H4 (cell line): ENCODE results near the gene ADCY5. TPM values are rescaled to one million over a fixed set of nuclear protein-coding genes. Genes with fewer than 3 reads are reported as not detected.
A peak's percentile ranks its signal among the peaks of the same experiment; 100 is the strongest.

Experiments
- DNase-seq: peaks from one replicate; pipeline ENCODE4 v3.0.0-alpha.2; 2015; ENCODE audit warnings: low spot score
- total RNA-seq: library from RNA; depleted of rRNA; stranded (reverse); fragments of >200 nt; shearing (Covaris generic); gene quantifications from 2 replicates; pipeline ENCODE4 v1.2.3, GENCODE V29; 2014

Gene ADCY5
- total RNA-seq, 1 experiment from 2014 or later: 0.85 TPM

DNA sequence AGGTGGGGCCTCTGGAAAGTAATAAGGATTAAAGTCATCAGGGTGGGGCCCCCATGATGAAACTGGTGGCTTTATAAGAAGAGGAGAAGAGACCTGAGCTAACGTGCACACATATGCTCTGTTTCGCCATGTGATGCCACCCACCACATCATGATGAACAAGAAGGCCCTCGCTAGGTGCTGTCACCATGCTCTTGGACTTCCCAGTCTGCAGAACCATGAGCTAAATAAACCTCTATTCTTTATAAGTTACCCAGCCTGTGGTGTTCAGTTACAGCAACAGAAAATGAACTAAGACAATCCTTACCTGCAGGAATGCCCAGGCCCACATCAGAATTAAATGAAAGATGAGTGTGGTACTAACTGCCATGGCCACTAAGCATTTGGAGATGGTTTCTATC lies 79.8 kb downstream of the ADCY5 start:
- no peak for DNase-seq

DNA sequence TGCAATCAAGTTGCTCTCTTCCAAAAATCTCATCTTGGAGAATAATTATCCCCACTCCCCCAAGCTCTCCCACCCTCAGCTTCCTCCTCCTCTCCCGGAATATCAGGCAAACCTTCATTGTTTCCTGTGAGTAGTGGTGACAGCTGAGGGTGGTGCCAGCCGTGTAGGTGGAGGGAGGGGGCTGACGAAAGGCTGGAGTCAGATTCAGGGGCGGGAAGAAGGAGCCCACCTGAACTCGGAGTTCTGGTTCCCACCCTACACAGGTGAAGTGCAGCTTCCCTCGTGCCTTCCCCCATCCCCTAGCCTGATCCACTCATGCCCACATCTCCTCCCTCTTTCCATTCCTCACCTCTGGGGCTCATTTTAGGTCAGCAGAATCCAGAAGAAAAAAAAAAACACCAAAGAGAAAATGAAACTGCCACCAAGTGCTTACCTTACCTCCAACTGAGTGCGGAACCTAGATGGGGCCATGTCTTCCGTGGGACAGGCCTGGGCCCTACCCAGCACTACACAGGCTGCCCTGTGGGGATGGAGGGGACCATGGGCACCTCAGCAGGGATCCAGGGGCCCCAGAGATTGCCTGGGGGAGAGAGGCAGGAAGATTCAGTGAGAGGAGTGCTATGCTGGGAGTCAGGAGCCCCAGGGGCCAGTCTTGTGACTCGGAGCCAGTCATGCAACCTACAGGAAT lies 81.3 kb downstream of the ADCY5 start:
- no peak for DNase-seq

DNA sequence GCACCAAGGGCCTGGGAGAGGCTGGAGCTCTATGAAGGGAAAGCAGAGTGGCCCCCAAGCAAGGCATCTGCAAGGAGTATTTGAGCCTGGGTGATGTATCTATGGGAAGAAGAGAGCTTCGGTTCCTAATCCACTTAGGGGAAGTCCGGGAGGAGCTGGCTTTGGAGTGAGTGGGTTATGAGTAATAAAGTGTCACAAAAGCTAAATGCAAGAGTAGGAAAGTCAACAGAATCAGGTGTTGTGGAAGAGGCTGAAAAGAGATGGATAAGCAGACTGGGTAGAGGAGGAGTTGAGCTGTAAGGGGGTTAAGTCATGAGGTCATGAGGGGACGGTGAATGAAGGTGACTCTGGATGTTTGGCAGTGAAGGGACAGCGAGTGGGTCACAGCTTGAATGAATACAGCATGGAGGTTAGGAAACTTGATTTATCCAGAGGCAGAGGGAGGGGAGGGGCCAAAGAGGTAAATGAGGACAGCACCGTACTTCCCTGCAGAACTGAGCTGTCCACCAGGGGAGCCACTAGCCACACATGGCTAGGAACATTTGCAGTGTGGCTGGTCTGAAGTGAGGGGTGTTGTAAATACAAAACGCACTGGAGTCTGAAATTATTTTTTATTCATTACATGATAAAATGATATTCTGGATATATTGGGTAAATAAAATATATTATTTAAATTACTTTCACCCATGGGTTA lies 83.3 kb downstream of the ADCY5 start:
- peak; percentile 49 for DNase-seq

DNA sequence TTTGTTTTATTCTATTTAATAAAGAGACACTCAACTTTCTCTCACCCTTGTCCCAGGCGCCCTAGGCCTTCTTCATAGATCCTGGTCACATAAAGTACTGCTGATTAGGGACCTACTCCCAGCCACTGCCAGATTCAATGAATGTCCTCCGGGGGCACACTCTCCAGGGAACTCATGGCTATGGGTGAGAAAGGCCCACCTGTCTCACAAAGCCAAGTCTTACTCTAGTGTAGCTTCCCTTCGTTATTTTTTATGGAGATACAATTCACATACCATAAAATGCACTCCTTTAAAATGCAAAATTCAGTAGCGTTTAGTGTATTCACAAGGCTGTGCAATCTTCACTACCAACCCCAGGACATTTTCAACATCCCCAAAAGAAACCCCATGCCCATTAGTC lies 87.8 kb downstream of the ADCY5 start:
- no peak for DNase-seq

DNA sequence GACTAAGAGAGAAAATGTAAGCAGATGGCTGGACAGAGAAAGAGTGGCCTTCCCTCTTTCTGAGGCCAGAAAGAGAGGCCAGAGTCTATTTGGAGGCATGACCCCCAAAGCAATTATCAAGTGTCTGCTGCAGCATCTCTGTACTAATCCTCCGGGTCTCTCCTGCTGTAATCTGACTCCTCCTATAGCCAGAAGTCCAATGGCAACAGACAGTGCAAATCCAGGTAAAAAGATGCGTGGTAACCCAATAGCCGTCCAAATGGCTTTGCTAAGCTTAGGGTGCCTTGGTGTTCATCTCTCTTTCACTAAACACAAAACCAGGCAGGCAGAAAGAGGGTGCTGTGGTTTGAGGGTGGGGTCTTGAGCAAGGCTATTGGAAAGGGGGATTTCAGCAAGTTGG lies 91.6 kb downstream of the ADCY5 start:
- no peak for DNase-seq

DNA sequence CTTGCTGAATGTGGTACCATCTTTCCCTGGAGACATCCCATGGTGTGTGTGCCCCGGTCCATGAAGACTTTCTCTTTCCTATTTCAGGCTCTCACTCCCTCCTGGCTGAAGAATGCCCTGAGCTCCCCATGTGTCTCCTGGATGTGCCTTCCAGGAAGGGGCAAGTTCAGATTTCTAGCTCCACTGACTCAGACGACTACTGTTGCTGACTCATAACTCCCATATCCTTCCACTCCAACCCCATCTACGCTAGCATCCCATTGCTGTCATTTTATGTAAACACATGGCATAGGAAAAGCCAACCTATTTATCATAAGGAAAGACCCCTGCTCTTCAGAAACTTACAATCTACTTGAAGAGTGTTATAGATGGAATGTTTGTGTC lies 95.0 kb downstream of the ADCY5 start:
- DNase-seq: no peak

DNA sequence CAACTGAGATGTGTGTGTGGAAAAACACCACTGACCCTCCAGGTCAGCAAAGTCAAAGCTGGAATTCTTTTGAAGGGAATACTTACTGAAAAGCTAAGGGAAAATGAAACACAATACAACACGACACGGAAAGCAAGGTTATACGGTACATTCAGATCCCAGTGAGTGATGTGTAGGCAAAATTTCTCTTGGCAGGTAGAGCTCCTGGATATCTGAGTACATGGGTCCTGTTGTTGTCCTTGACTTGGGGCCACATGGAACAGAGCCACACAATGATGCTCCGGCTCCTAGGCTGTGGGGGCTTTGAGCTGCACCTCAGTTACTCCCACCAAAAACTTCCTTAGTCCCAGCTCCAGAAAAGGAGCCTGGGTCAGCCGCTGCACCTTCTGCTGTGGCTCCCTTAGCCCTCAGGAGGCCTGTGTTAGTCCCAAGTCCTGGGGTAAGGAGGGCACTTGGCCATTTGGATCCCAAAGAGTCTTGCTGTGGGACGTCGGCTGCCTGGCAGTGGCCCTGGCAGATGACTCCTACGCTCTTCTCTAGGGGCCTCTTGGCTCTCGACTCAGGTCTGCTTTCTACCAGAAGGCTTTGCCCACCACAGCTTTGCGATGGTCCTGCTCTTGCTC lies 95.6 kb downstream of the ADCY5 start:
- no peak for DNase-seq

DNA sequence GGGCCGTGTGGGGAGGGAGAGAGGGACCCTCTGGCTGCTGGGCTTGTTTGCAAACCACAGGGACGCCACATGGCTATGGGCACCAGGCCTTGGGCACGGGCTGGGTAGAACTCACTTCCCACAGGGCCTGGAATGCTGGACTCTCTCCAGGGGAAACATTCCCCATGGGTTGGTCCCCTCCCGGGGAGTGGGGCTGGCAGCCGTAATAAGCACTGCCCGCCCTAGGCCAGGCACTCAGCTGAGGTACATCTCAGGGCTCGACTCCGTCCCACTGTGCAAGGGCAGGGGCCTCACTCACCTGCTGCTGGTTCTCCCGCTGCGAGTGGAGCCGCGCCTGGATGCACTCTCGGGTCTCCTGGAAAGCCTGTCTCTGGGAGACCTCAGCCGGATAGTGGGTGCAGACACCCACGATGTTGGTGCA lies 96.7 kb downstream of the ADCY5 start:
- DNase-seq: no peak

DNA sequence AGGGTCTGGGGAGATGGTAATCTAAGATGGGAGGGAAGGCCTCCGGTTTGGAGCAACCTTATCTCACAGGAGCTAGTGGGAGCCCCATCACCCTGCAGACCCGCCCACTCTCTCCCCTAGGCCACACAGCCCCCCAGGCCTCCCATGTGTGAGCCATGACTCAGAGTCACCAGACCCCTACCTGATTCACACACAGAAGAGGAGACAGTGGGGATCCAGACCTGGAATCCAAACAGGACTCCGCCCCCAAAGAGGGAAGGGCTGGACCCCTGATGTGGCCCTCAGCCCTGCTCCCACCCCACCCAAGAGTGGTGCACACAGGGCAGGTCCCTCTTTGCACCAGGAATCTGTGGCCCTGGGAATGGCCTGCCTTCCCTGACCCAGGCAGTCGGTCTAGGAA lies 97.4 kb downstream of the ADCY5 start:
- no peak for DNase-seq

DNA sequence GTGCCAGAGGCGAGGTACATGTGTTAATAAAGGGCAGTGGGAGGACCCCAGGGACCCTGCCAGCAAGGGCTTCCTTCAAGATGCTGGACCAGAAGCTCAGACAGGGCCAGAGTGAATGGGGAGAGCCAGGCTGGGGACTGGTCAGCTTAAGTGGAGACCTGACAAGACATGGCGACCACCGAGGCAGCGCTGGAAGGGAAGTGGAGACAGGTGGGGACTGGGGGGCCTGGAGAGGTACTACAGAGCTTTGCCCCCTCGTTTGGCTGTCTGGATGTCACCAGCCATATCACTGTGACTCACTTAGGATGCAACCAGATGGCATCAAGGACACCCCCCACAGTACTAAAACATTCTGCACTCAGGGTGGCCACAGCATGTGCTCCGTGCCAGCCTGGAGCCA lies 97.9 kb downstream of the ADCY5 start:
- no peak for DNase-seq

DNA sequence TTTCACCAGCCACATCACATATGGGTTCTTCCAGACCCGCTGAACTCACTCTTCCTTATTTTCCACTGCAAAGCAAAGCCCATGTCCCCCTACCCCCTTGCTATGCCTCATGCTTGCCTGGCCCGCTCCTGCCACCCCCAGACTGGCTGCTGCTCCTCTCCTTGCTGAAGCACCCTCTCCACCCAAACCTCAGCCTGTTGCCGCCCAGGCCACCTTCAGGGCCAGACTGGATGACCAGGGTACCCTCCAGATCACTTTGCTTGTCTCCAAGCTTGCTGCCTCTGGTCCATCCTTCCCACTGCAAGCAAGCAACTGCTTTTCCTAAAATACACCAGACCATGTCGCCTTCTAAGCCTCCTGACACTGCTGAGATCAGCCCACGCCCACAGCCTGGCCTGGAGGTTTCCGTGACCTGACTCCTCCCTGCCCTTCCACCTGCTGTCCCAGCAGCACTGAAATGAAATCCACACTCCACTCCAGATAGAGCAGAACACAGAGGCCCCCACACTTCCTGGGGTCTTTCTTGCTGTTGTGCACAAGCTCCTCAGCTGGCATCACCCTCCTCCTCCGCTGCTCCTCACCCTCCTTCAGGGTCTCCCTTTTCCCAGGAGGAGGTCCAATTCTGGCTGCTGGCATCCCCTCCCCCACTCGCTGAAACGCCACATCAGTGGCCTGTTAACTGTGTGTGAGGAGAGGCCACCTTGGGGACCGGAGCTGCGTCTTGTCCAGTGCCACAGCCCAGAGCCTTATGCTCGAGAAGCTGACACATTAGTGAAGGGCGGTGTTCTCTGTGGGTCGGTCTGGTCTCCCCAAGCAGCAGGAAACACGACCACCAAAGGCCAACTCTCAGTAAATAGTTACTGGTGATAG lies 99.1 kb downstream of the ADCY5 start:
- no peak for DNase-seq

DNA sequence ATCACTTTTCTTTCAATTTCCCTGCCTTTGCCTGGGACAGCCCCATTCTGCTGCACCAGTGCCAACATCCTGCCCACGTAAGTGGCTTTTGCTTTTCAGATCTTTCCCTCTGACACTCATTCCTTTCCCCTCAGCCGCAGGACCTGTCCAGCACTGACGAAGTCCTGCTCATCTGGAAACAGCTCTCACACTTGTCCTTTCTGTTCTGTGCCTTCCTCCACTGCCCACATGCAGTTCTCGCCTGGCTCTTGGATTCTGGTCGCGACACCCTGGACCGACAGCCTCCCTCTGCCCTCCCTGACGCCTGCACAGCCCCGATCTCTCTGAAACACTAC lies 99.7 kb downstream of the ADCY5 start:
- DNase-seq: no peak

DNA sequence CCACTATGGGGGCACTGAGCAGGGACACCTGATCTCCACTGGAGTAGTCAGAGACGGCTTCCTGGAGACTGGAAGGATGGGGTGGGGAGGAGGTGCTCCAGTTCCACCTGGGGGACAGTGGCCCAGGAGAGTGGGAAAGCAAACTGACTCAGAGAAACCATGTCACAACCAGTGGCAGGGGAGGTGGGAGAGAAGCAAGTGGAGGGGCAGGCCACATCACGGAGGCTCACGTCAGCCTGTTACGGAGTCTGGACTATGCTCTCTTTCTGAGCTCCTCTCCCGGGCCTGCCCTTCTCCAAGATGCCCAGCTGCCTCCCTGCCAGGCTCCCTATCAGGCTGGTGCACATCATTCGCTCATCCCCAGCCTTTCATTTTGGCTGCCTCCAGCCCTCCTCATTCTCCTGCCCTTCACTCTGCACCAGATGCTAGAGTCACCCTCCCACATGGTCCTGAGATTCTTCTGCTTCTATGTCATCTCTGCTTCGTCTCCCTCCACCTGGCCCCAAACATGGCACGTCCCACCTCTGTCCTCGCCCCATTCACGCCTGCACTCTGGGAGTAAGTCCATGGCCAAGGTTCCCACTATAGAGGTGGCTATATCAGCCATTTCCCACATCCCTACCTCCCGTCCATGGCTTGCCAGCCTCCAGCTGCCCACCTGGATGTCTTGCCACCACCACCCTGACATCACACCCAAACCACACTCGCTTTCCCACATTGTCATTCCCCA lies 100.3 kb downstream of the ADCY5 start:
- no peak for DNase-seq

DNA sequence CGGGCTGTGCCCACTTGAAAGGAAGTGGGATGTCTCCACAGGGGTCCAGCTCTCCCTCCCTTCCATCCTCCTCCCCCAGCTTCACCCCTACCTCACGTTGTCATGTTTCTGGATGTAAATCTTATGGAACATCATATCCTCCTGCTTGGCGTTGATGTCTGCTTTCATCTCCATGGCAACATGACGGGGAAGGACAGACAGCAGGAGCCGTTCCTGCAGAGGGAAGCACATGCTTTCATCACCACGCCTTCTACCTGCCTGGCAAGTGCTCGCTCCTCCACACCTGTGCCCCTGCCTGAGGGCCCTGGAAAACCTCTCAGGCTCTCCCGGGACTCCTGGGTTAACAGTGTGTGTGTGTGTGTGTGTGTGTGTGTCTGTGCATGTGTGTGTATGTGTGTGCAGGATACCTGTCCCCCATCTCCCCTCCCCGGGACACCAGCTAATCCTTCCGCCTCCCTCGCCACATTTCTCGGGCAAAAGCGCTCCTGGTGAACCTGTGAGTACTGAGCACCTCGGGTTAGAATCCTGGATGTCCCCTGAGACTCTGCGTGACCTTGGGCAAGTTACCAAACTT lies 101.1 kb downstream of the ADCY5 start:
- DNase-seq: no peak

DNA sequence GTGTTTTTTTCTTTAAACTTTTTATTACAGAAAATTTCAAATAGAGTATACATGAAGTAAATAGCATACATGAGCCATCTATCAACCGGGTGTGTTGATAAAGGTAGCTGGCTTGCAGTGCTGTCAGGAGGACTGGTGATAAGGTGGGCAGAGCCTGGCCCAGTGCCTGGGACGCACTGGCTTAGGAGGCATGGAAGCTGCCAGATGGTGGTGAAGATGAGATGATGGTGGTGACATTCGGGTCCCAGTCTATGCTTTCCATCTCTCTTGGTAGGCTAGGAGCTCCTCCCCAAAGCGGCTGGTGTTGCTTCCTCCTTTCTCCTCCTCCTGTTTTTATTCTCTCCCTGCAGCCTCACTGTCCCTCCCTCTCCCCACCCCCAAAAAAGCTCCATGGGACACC lies 101.7 kb downstream of the ADCY5 start:
- no peak for DNase-seq

DNA sequence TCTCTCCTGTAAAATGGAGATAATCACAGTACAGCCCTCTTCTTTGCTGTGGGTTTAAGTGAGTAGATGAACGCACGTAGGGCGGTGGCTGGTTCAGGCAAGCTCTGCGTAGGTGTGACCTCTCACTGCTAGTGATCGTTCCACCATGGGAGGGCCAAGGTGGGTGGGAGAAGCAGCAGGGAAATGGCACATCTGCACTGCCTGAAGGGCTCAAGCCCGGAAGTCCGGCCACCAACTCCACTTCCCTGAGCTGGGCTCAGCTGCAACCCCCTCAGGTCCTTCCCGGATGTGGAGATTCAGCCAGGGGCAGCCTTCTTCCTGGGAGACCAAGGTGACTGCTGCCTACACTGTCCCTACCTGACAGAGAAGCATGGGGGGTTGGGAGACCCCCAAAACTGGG lies 102.9 kb downstream of the ADCY5 start:
- DNase-seq: no peak

DNA sequence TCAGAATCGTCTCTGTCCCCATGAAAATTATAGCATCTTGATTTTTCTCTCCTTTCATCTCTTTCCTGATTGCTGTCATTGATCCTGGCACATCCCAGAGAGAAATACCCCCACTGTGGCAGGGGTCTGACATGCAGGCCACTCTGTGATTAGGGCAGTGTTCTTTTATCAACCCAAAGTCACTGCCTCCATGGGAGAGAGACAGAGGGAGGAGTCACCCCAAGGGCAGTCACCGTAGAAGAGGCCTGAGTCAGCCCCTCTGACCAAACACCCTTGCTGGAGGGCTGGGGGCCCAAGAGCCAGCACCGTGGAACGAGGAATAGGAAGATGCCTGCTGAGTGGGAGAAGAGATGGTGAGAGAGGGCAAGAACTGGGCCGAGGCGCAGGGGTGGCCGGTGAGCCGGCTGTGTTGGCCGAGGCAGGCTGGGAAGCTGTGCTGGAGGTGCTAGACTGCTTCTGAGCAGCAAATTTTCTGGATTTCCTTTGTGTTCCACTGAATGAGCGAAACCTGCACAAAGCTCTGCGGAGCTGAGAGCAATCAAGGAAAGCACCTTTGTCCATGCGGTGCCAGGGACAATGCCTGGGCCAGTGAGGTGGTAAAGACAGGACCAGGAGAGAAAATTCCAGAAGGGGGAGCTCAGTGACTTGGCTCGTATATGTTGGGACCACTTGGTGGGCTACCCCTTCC lies 103.8 kb downstream of the ADCY5 start:
- DNase-seq: no peak

DNA sequence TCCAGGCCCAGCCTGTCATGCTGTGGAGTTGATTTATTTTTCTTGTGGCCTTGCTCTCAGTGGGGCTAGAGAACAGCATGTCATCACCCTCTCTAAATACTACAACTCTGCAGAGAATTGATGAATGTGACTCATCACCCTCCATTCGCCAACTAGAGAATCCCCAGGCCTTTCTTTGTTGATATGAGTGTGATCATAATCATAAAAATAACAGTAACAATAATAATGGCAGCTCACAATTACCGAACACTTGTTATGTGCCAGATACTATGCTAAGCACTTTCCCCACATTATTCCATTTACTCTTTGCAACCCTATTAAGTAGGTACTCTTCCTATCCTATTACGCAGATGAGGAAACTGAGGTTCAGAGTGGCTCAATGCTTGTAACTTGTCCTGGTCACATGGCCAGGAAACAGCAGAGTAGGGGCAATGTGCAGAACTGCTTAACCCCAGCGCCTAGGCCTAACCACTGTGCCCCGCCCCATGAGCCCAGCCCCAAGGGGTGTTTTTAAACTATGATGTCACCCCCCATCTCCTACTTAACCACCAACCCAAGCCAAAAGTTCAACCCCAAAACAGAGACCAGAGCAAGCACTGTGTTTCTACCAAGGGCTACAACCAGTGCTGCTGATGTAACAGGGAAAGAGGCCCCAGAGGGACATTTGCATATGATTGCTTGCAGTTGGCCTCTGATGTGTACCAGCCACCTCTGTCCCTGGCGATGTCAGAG lies 104.5 kb downstream of the ADCY5 start:
- DNase-seq: no peak

DNA sequence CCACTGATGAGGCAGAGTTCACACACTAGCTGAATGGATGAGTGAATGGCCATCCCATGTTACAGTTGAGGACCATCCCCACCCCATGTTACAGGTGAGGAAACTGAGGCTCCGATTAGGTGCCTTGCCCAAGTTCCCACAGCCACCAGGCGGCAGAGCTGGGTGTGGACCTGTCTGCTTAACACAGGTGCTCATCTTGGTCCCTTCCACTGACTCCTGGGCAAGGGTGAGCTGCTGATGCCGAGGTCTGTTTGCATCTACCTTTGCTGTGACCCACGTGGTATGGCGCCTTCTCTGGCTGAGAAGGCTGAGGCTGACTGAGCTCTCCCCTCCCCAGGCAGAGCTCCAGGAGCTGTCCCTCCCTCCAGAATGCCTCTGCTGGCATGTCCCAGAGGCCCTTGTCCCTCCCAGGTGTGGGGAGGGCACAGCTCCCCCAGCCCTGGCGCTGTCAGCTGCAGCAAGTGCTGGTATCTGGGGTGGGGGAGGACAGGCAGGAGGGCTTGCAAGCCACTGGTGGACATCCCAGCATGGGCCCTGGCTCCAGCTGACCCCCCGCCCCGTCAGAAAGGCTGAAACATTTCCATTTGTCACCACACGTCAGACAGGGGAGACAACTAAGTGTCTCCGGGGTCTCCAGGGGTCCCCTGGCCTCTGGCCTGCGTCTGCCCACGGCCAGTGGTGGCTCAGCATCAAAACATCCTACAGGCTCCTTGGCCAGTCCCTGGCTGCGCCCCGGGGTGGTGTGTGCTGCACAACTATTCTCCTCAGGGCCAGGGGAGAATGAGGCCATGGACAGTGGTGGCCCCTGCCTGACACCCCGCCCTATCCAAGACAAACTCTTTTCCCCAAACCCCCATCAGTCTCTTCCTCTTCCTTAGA lies 105.4 kb downstream of the ADCY5 start:
- DNase-seq: no peak
